ENCODE measurements around the gene CLSTN2.

GRCh38 chr3:139948467-139948866, 13.5 kb downstream of the CLSTN2 start:
- TF ChIP-seq, protein P1, sequence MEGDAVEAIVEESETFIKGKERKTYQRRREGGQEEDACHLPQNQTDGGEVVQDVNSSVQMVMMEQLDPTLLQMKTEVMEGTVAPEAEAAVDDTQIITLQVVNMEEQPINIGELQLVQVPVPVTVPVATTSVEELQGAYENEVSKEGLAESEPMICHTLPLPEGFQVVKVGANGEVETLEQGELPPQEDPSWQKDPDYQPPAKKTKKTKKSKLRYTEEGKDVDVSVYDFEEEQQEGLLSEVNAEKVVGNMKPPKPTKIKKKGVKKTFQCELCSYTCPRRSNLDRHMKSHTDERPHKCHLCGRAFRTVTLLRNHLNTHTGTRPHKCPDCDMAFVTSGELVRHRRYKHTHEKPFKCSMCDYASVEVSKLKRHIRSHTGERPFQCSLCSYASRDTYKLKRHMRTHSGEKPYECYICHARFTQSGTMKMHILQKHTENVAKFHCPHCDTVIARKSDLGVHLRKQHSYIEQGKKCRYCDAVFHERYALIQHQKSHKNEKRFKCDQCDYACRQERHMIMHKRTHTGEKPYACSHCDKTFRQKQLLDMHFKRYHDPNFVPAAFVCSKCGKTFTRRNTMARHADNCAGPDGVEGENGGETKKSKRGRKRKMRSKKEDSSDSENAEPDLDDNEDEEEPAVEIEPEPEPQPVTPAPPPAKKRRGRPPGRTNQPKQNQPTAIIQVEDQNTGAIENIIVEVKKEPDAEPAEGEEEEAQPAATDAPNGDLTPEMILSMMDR (IDR thresholded peaks at IDR 0.05 in 2 of 3, conservative IDR thresholded peaks at IDR 0.05 in 1 of 3; ENCODE audit: borderline replicate concordance in 1 of 3, insufficient read depth in 1 of 3, low read depth in 2 of 3, low read length in 2 of 3) = no peak
- no peak for TF ChIP-seq JUND (IDR thresholded peaks at IDR 0.05)
- no peak for TF ChIP-seq ZNF274 (IDR thresholded peaks at IDR 0.05; ENCODE audit: low read depth, low read length)
- no peak for TF ChIP-seq CEBPB (IDR thresholded peaks at IDR 0.05; ENCODE audit: low read depth)
- TF ChIP-seq POLR2AphosphoS5 (IDR thresholded peaks at IDR 0.05; ENCODE audit: low read depth, low read length) = no peak

All from HCT116 (cell line).